ENCODE results near the gene TFPT. TPM values are rescaled to one million over a fixed set of nuclear protein-coding genes. Genes with fewer than 3 reads are reported as not detected.

Gene TFPT
- total RNA-seq, 3 donors from 2014 or later (not counting 1 experiment from before 2014, with no cell fraction given): 14.1 to 14.4 (median 14.2) TPM

DNA sequence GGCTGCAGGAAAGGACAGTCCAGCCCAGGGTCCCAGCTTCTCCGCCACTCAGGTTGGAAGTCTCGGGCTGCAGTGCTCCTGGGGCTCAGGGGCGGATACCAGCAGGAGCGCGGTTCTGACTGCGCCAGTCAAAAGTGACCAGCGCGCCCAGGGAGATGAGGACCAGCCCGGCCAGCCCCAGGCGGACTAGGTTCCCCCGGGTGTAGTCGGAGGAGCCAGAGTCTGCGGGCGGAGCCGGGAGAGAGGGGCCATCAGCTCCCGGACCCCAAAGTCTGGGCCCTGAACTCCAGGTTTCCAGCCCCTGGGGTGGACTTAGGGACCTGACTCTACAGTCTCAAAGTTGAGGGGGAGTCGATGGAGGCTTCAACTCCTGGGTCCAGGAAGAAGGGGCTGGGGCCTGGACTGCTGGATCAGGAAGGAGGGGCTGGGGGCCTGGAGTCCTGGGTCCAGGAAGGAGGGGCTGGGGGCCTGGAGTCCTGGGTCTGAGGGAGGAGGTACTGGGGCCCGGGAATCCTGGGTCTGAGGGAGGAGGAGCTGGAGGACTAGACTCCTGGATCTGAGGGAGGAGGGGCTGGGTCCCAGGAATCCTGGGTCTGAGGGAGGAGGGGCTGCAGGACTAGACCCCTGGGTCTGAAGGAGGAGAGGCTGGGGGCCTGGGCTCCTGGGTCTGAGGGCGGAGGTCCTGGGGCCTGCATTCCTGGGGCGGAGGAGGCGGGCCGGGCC lies 20.2 kb downstream of the TFPT start:
- H3K36me3 Mint-ChIP-seq: no peaks in the 10 kb centered on the region

DNA sequence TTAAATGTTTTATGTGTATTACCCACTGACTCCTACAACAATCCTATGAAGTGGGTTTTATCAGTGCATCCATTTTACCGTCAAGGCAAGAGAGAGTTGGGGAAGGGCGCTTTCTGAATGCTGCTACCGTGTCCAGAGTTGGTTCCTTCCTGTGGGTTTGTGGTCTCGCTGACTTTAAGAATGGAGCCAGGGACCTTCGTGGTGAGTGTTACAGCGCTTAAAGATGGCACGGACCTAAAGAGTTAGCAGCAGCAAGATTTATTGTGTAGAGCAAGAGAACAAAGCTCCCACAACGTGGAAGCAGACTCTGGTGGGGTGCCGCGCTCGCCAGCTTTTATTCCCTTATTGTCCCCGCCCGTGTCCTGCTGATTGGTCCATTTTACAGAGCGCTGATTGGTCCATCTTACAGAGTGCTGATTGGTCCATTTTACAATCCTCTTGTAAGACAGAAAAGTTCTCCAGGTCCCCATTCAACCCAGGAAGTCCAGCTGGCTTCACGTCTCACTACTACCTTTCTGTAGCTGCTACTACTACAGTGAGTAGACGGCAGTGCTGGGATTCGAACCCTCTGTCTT lies 20.9 kb downstream of the TFPT start:
- no peaks in the 10 kb centered on the region for H3K36me3 Mint-ChIP-seq
- Histone ChIP-seq H3K4me1 (ENCODE audit: control insufficient read depth, insufficient read depth, low read length) (peaks cover 20% of the 10 kb centered on the region), H3K27me3 (ENCODE audit: control insufficient read depth, insufficient read depth, low read length) (peaks cover 4% of the 10 kb centered on the region), H3K27ac (ENCODE audit: low read length) (no peak overlapping the region), H3K9me3 (ENCODE audit: control insufficient read depth, insufficient read depth, low read length) (no peaks in the 10 kb centered on the region), H3K4me3 (ENCODE audit: low read length) (no peak overlapping the region), H3K36me3 (ENCODE audit: control insufficient read depth, insufficient read depth, low read length) (no peaks in the 10 kb centered on the region)
- intact Hi-C loops (cut with micrococcal nuclease): no loop called here
- H3K27ac Mint-ChIP-seq: peak overlapping the region in 1 of 2 donors; percentile 92
- H3K4me3 Mint-ChIP-seq: peak overlapping the region; percentile 57
- peaks cover 17 to 18% of the 10 kb centered on the region in 2 donors for H3K4me1 Mint-ChIP-seq
- DNase-seq: no peak
- peaks cover 0 to 11% of the 10 kb centered on the region in 2 donors for H3K27me3 Mint-ChIP-seq (ENCODE audit: low read depth in 2 of 2)
- WGBS (ENCODE audit: insufficient coverage): 37% methylated on average over 17 of the region's 17 CpGs
- TF ChIP-seq, protein P1, sequence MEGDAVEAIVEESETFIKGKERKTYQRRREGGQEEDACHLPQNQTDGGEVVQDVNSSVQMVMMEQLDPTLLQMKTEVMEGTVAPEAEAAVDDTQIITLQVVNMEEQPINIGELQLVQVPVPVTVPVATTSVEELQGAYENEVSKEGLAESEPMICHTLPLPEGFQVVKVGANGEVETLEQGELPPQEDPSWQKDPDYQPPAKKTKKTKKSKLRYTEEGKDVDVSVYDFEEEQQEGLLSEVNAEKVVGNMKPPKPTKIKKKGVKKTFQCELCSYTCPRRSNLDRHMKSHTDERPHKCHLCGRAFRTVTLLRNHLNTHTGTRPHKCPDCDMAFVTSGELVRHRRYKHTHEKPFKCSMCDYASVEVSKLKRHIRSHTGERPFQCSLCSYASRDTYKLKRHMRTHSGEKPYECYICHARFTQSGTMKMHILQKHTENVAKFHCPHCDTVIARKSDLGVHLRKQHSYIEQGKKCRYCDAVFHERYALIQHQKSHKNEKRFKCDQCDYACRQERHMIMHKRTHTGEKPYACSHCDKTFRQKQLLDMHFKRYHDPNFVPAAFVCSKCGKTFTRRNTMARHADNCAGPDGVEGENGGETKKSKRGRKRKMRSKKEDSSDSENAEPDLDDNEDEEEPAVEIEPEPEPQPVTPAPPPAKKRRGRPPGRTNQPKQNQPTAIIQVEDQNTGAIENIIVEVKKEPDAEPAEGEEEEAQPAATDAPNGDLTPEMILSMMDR (IDR thresholded peaks at IDR 0.05): no peak
- no peaks in the 10 kb centered on the region for H3K9me3 Mint-ChIP-seq
- ATAC-seq: no peak

More for the DNA sequence above, 20.2 kb downstream of the TFPT start:
- Histone ChIP-seq H3K9me3 (ENCODE audit: control insufficient read depth, insufficient read depth, low read length) (no peaks in the 10 kb centered on the region), H3K4me1 (ENCODE audit: control insufficient read depth, insufficient read depth, low read length) (peaks cover 20% of the 10 kb centered on the region), H3K36me3 (ENCODE audit: control insufficient read depth, insufficient read depth, low read length) (no peaks in the 10 kb centered on the region), H3K27me3 (ENCODE audit: control insufficient read depth, insufficient read depth, low read length) (peaks cover 4% of the 10 kb centered on the region), H3K27ac (ENCODE audit: low read length) (no peak overlapping the region), H3K4me3 (ENCODE audit: low read length) (peak overlapping the region; percentile 26)
- ATAC-seq (no peak), DNase-seq (no peak)
- Mint-ChIP-seq H3K27ac (peak overlapping the region in 1 of 2 donors; percentile 92), H3K4me1 (peaks cover 17 to 18% of the 10 kb centered on the region in 2 donors), H3K27me3 (ENCODE audit: low read depth in 2 of 2) (peaks cover 0 to 11% of the 10 kb centered on the region in 2 donors), H3K9me3 (no peaks in the 10 kb centered on the region), H3K4me3 (peak overlapping the region; percentile 98)
- TF ChIP-seq, protein P1 (IDR thresholded peaks at IDR 0.05): no peak
- WGBS (ENCODE audit: insufficient coverage): 78% methylated on average over 22 of the region's 22 CpGs
- intact Hi-C loops (cut with micrococcal nuclease): no loop called here

DNA sequence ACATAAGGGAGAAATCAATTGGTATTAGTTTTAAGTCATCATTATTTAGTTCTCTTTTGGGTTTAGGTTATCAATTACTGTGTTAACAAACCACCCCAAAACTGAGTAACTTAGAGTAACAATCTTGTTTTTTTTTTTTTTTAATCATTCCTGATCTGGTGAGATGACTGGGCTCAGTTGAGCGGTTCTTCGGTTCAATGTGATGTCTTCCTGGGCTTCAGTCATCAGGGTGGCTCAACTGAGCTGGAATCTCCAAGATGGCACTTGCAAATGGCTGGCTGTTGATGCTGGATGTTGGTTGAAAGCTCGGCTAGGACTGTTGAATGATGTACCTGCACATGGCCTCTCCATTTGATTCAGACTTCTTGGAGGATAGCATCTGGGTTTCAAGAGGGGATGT lies 31.0 kb downstream of the TFPT start:
- TF ChIP-seq, protein P1 (IDR thresholded peaks at IDR 0.05): no peak
- WGBS (ENCODE audit: insufficient coverage): 83% methylated on average over 3 of the region's 3 CpGs
- H3K4me1 ChIP-seq (ENCODE audit: control insufficient read depth, insufficient read depth, low read length): no peaks in the 10 kb centered on the region
- H3K27me3 ChIP-seq (ENCODE audit: control insufficient read depth, insufficient read depth, low read length): no peaks in the 10 kb centered on the region
- intact Hi-C loops (cut with micrococcal nuclease): no loop called here
- no peaks in the 10 kb centered on the region for H3K9me3 ChIP-seq (ENCODE audit: control insufficient read depth, insufficient read depth, low read length)
- H3K27ac ChIP-seq (ENCODE audit: low read length): no peak overlapping the region
- no peaks in the 10 kb centered on the region for H3K4me1 Mint-ChIP-seq
- no peaks in the 10 kb centered on the region for H3K36me3 ChIP-seq (ENCODE audit: control insufficient read depth, insufficient read depth, low read length)
- H3K27me3 Mint-ChIP-seq (ENCODE audit: low read depth in 2 of 2): peaks cover 0 to 6% of the 10 kb centered on the region in 2 donors
- ATAC-seq: no peak
- H3K4me3 ChIP-seq (ENCODE audit: low read length): no peak overlapping the region
- DNase-seq: no peak
- no peak overlapping the region for H3K4me3 Mint-ChIP-seq
- H3K27ac Mint-ChIP-seq: no peak overlapping the region
- H3K9me3 Mint-ChIP-seq: no peaks in the 10 kb centered on the region
- H3K36me3 Mint-ChIP-seq: no peaks in the 10 kb centered on the region
